IMR-90 (cell line): ENCODE measurements around the gene DYNLT2B. TPM values are rescaled to one million over a fixed set of nuclear protein-coding genes. Genes with fewer than 3 reads are reported as not detected.

Experiments used
- ATAC-seq: fragments of 200-7000 bp; cut with Tn5 transposase; 2 replicates; pipeline ENCODE4 v1.9.1; 2020; ENCODE audit warnings: low read depth, mild to moderate bottlenecking, moderate library complexity
- BruUV-seq: library from RNA; stranded (reverse); fragments of 400-500 nt; replicated peaks from 2 replicates; lab custom pipeline; 2021; lab: Mats Ljungman, UMichigan
- CTCF ChIA-PET: fragments of 300-600 bp; formaldehyde crosslinking; extraction: SDS; loops from one replicate; lab custom pipeline; 2021; ENCODE audit warnings: antibody characterized with exemption; lab: Yijun Ruan, JAX
- POLR2A ChIA-PET: fragments of 300-600 bp; sonication (Branson Sonifier 250); formaldehyde crosslinking; loops from one replicate; lab custom pipeline; 2022; ENCODE audit warnings: antibody characterized with exemption; ENCODE audit not compliant: unreplicated experiment; lab: Charles Lee
- DNase-seq: peaks from one replicate; pipeline ENCODE4 v3.0.0; 2013
- H2AFZ ChIP-seq: replicated peaks from 2 replicates; pipeline ENCODE3; 2013; ENCODE audit warnings: low read length, mild to moderate bottlenecking; ENCODE audit not compliant: poor library complexity
- H2AK5ac ChIP-seq: 2 replicates; pipeline ENCODE4 v1.6.1; 2013; ENCODE audit warnings: low read depth, low read length, inconsistent platforms
- H2AK9ac ChIP-seq: replicated peaks from 2 replicates; pipeline ENCODE3; 2013; ENCODE audit warnings: mild to moderate bottlenecking, low read depth, low read length, moderate library complexity; ENCODE audit not compliant: poor library complexity
- H2BK120ac ChIP-seq: 2 replicates; pipeline ENCODE4 v1.6.1; 2013; ENCODE audit warnings: low read depth, low read length, inconsistent platforms
- H2BK15ac ChIP-seq: 3 replicates; pipeline ENCODE4 v1.6.1; 2013; ENCODE audit warnings: low read depth, low read length, inconsistent platforms
- H2BK20ac ChIP-seq: 2 replicates; pipeline ENCODE4 v1.6.1; 2013; ENCODE audit warnings: low read depth, mild to moderate bottlenecking, inconsistent platforms, low read length, moderate library complexity
- H2BK5ac ChIP-seq: 2 replicates; pipeline ENCODE4 v1.6.1; 2013; ENCODE audit warnings: mild to moderate bottlenecking, low read depth, low read length, inconsistent platforms; ENCODE audit not compliant: poor library complexity, severe bottlenecking
- H3K14ac ChIP-seq: replicated peaks from 2 replicates; pipeline ENCODE4 v1.6.1; 2013; ENCODE audit warnings: low read depth, low read length, inconsistent platforms
- H3K18ac ChIP-seq: 2 replicates; pipeline ENCODE4 v1.6.1; 2013; ENCODE audit warnings: low read depth, low read length, control low read depth
- H3K23ac ChIP-seq: 2 replicates; pipeline ENCODE4 v1.6.1; 2013; ENCODE audit warnings: low read depth, low read length, inconsistent platforms
- H3K27ac ChIP-seq: 2 replicates; pipeline ENCODE4 v1.5.1; 2013; ENCODE audit warnings: mild to moderate bottlenecking, control low read depth, low read length; ENCODE audit not compliant: insufficient read depth
- H3K27me3 ChIP-seq: 2 replicates; pipeline ENCODE4 v1.6.1; 2013; ENCODE audit warnings: low read length; ENCODE audit not compliant: control insufficient read depth, insufficient read depth
- H3K36me3 ChIP-seq: 2 replicates; pipeline ENCODE4 v1.6.1; 2013; ENCODE audit warnings: low read length, mixed read lengths; ENCODE audit not compliant: control insufficient read depth, insufficient read depth
- H3K4ac ChIP-seq: 2 replicates; pipeline ENCODE4 v1.6.1; 2013; ENCODE audit warnings: low read depth, low read length, inconsistent platforms
- H3K4me1 ChIP-seq: 2 replicates; pipeline ENCODE4 v1.6.1; 2013; ENCODE audit warnings: low read length, mixed read lengths; ENCODE audit not compliant: control insufficient read depth, insufficient read depth
- H3K4me2 ChIP-seq: 2 replicates; pipeline ENCODE4 v1.6.1; 2013; ENCODE audit warnings: low read depth, mild to moderate bottlenecking, control low read depth, low read length, moderate library complexity
- H3K4me3 ChIP-seq: 2 replicates; pipeline ENCODE4 v1.5.1; 2013; ENCODE audit warnings: low read depth, mild to moderate bottlenecking, control low read depth, low read length, moderate library complexity; ENCODE audit not compliant: insufficient read depth
- H3K56ac ChIP-seq: 2 replicates; pipeline ENCODE4 v1.6.1; 2013; ENCODE audit warnings: low read length, inconsistent platforms; ENCODE audit not compliant: insufficient read depth; ENCODE audit errors: extremely low read depth
- H3K79me1 ChIP-seq, 2 experiments: 2 replicates each; pipeline ENCODE4 v1.6.1; 2013; ENCODE audit warnings: low read length in 2 of 2, inconsistent platforms in 1 of 2, low read depth in 1 of 2
- H3K9ac ChIP-seq: 2 replicates; pipeline ENCODE4 v1.6.1; 2013; ENCODE audit warnings: low read depth, low read length, control low read depth
- H3K9me1 ChIP-seq: 2 replicates; pipeline ENCODE4 v1.6.1; 2013; ENCODE audit warnings: low read length, inconsistent platforms; ENCODE audit not compliant: insufficient read depth
- H3K9me3 ChIP-seq: 2 replicates; pipeline ENCODE4 v1.6.1; 2013; ENCODE audit warnings: low read length; ENCODE audit not compliant: control insufficient read depth, insufficient read depth
- H4K20me1 ChIP-seq: 2 replicates; pipeline ENCODE4 v1.6.1; 2013; ENCODE audit warnings: low read length, inconsistent platforms; ENCODE audit not compliant: insufficient read depth
- H4K5ac ChIP-seq: 2 replicates; pipeline ENCODE4 v1.6.1; 2013; ENCODE audit warnings: mild to moderate bottlenecking, low read depth, low read length, control low read depth
- H4K8ac ChIP-seq, 2 experiments: 2 replicates each; pipeline ENCODE4 v1.6.1; 2013; ENCODE audit warnings: low read depth in 2 of 2, low read length in 2 of 2, control low read depth in 1 of 2, inconsistent platforms in 1 of 2
- H4K91ac ChIP-seq: 2 replicates; pipeline ENCODE4 v1.6.1; 2013; ENCODE audit warnings: low read depth, low read length, inconsistent platforms; ENCODE audit not compliant: insufficient read depth
- BHLHE40 ChIP-seq: fragments of 150-350 bp; IDR thresholded peaks from 2 replicates; pipeline ENCODE4 v1.6.1; 2016; ENCODE audit warnings: mild to moderate bottlenecking, low read depth, low read length
- CEBPB ChIP-seq: IDR thresholded peaks from 2 replicates; pipeline ENCODE4 v1.6.1; 2012; ENCODE audit warnings: low read depth, low read length, improper control_type of control experiment
- CHD1 ChIP-seq: IDR thresholded peaks from 2 replicates; pipeline ENCODE4 v1.6.1; 2012; ENCODE audit warnings: low read depth, low read length, improper control_type of control experiment
- CTCF ChIP-seq: conservative IDR thresholded peaks from 2 replicates; pipeline ENCODE4 v1.5.1; 2012; ENCODE audit warnings: mild to moderate bottlenecking, low read depth, low read length, improper control_type of control experiment
- ELK1 ChIP-seq: fragments of 150-350 bp; IDR thresholded peaks from 2 replicates; pipeline ENCODE4 v1.6.1; 2016; ENCODE audit warnings: low read depth, mild to moderate bottlenecking, low read length, moderate library complexity, borderline replicate concordance
- FOS ChIP-seq: fragments of 150-350 bp; IDR thresholded peaks from 2 replicates; pipeline ENCODE4 v1.6.1; 2016; ENCODE audit warnings: low read depth, low read length
- MAFK ChIP-seq: IDR thresholded peaks from 2 replicates; pipeline ENCODE4 v1.6.1; 2012; ENCODE audit warnings: low read depth, low read length, improper control_type of control experiment
- MAZ ChIP-seq: IDR thresholded peaks from 2 replicates; pipeline ENCODE4 v1.6.1; 2012; ENCODE audit warnings: low read depth, mild to moderate bottlenecking, low read length, improper control_type of control experiment, moderate library complexity, borderline replicate concordance
- MXI1 ChIP-seq: IDR thresholded peaks from 2 replicates; pipeline ENCODE4 v1.6.1; 2012; ENCODE audit warnings: low read depth, mild to moderate bottlenecking, low read length, moderate library complexity, borderline replicate concordance
- NFE2L2 ChIP-seq: fragments of 150-350 bp; IDR thresholded peaks from 2 replicates; pipeline ENCODE4 v1.6.1; 2016; ENCODE audit warnings: low read depth, mild to moderate bottlenecking, low read length
- POLR2A ChIP-seq: IDR thresholded peaks from 2 replicates; pipeline ENCODE4 v1.6.1; 2012; ENCODE audit warnings: mild to moderate bottlenecking, low read depth, low read length
- RAD21 ChIP-seq: IDR thresholded peaks from 2 replicates; pipeline ENCODE4 v1.6.1; 2012; ENCODE audit warnings: low read length, improper control_type of control experiment
- RCOR1 ChIP-seq: IDR thresholded peaks from 2 replicates; pipeline ENCODE4 v1.6.1; 2012; ENCODE audit warnings: mild to moderate bottlenecking, low read length, improper control_type of control experiment; ENCODE audit not compliant: insufficient replicate concordance
- RFX5 ChIP-seq: IDR thresholded peaks from 2 replicates; pipeline ENCODE4 v1.8.0; 2012; ENCODE audit warnings: low read depth, mild to moderate bottlenecking, low read length, moderate library complexity
- SMC3 ChIP-seq: fragments of 150-350 bp; IDR thresholded peaks from 2 replicates; pipeline ENCODE4 v1.6.1; 2016; ENCODE audit warnings: low read depth, mild to moderate bottlenecking, antibody characterized with exemption, low read length, moderate library complexity
- USF2 ChIP-seq: fragments of 150-350 bp; IDR thresholded peaks from 2 replicates; pipeline ENCODE4 v1.6.1; 2017; ENCODE audit warnings: mild to moderate bottlenecking, antibody characterized with exemption, low read length, low read depth
- WGBS, 2 experiments: methylation state at CpG; one replicate each; pipeline versions ENCODE4 v1.1.5 to v1.1.7; 2013; ENCODE audit warnings: missing lambda C conversion rate in 2 of 2; ENCODE audit not compliant: insufficient read length in 1 of 2; ENCODE audit errors: extremely low coverage in 2 of 2; 5-methylcytosine and 5-hydroxymethylcytosine counted together
- dilution Hi-C: fragments of 300-500 bp; cut with HindIII; formaldehyde crosslinking; loops from one replicate; pipeline ENCODE4 v1.14.3; 2018; ENCODE audit warnings: low sequenced_read_pairs; ENCODE audit not compliant: unreplicated experiment
- in situ Hi-C: fragments of 300-500 bp; cut with MboI; formaldehyde crosslinking; loops from 3 replicates; pipeline ENCODE4 v1.14.3; 2019; ENCODE audit warnings: low sequenced_read_pairs, inconsistent platforms, mixed read lengths
- intact Hi-C: fragments of 100-400 bp; cut with micrococcal nuclease; formaldehyde crosslinking; loops from 2 replicates; pipeline ENCODE4 v1.10.0; 2022
- polyA plus RNA-seq, 3 experiments: library from polyadenylated mRNA; depleted of rRNA; stranded (reverse); fragments of >200 nt; gene quantifications; 2 replicates each; pipeline ENCODE4 v1.2.3, GENCODE V29; 2012; ENCODE audit warnings: low replicate concordance in 1 of 3
- total RNA-seq: library from RNA; depleted of rRNA; stranded (reverse); fragments of >200 nt; gene quantifications from 2 replicates; pipeline ENCODE4 v1.2.3, GENCODE V29; 2012

The DYNLT2B gene
- total and polyA plus RNA-seq, 2 of the 4 experiments (the other 2 are of a cell fraction), result 2.2 to 6.0 TPM

- CTCF ChIA-PET, result no interaction called here
- no peak overlapping the region for H3K4me3 ChIP-seq
- TF ChIP-seq CHD1 (no peak), POLR2A (no peak), NFE2L2 (no peak), RAD21 (no peak), BHLHE40 (no peak), ELK1 (no peak), SMC3 (no peak), MAZ (no peak), FOS (no peak), MAFK (no peak), CEBPB (no peak), RFX5 (no peak), RCOR1 (no peak), MXI1 (no peak), USF2 (no peak), CTCF (no peak)
- H4K5ac ChIP-seq, result no peak overlapping the region
- peaks cover 3% of the 10 kb centered on the region for H3K9me1 ChIP-seq
- dilution Hi-C loops (no loop called here), intact Hi-C loops (no loop called here), in situ Hi-C loops (no loop called here)
- no peaks in the 10 kb centered on the region for H3K27me3 ChIP-seq
- no peaks in the 10 kb centered on the region for H3K4me1 ChIP-seq
- no peak overlapping the region for H2BK120ac ChIP-seq
- POLR2A ChIA-PET, result no interaction called here
- H3K36me3 ChIP-seq, result no peaks in the 10 kb centered on the region
- no peak overlapping the region; the same call in 1 of the 2 replicates for H2AK5ac ChIP-seq
- H3K4ac ChIP-seq, result no peak overlapping the region
- no peak overlapping the region for H3K4me2 ChIP-seq
- no peak overlapping the region for H3K9ac ChIP-seq
- H2AFZ ChIP-seq, result peak overlapping the region; percentile 58
- H3K27ac ChIP-seq, result no peak overlapping the region
- H2BK20ac ChIP-seq, result no peak overlapping the region
- no peak overlapping the region for H3K56ac ChIP-seq
- H3K14ac ChIP-seq, result no peak overlapping the region
- DNase-seq, result no peak
- ATAC-seq, result no peak
- BruUV-seq, result no TSS peak
- H2AK9ac ChIP-seq, result no peak overlapping the region
- no peaks in the 10 kb centered on the region for H3K79me1 ChIP-seq
- H4K8ac ChIP-seq, result no peak overlapping the region
- no peak overlapping the region for H2BK5ac ChIP-seq
- no peak overlapping the region for H3K23ac ChIP-seq
- no CpG with 5 or more reads among the region's 12 CpGs for WGBS, 2 experiments
- H4K91ac ChIP-seq, result no peak overlapping the region
- H3K9me3 ChIP-seq, result no peaks in the 10 kb centered on the region
- no peak overlapping the region for H2BK15ac ChIP-seq
- H4K20me1 ChIP-seq, result no peaks in the 10 kb centered on the region
- H3K18ac ChIP-seq, result no peak overlapping the region
Observed at GRCh38 chr3:196335503-196335948, 17.5 kb upstream of the DYNLT2B start.
